HepG2 (cell line): ENCODE measurements around the gene ITGB7. TPM values are rescaled to one million over a fixed set of nuclear protein-coding genes. Genes with fewer than 3 reads are reported as not detected.

Experiments used
- CBX1 ChIP-seq: IDR thresholded peaks from one replicate; pipeline ENCODE4 v1.6.1; 2016; ENCODE audit warnings: antibody characterized with exemption, low read depth
- CHD2 ChIP-seq: IDR thresholded peaks from 2 replicates; pipeline ENCODE4 v1.6.1; 2011; ENCODE audit warnings: low read depth, low read length, improper control_type of control experiment
- ELF3 ChIP-seq: IDR thresholded peaks from 2 replicates; pipeline ENCODE4 v1.6.1; 2016; ENCODE audit warnings: missing genetic modification reagents, missing compliant biosample characterization
- JARID2 ChIP-seq: sonication (generic); formaldehyde crosslinking; IDR thresholded peaks from 2 replicates; pipeline ENCODE4 v1.8.1; 2023; ENCODE audit warnings: missing genetic modification reagents, inconsistent platforms; ENCODE audit not compliant: insufficient replicate concordance
- MAFK ChIP-seq, 2 experiments: IDR thresholded peaks in 1 of 2; conservative IDR thresholded peaks in 1 of 2; 2 replicates each; pipeline ENCODE4 v1.6.1; 2011; ENCODE audit warnings: improper control_type of control experiment in 2 of 2, low read length in 2 of 2
- PAF1 ChIP-seq: IDR thresholded peaks from 2 replicates; pipeline ENCODE4 v1.6.1; 2016; ENCODE audit warnings: missing genetic modification reagents, missing compliant biosample characterization
- PRDM15 ChIP-seq: sonication (generic); formaldehyde crosslinking; IDR thresholded peaks from 2 replicates; pipeline ENCODE4 v1.4.0; 2020; ENCODE audit warnings: missing genetic modification reagents
- SIX4 ChIP-seq: sonication (generic); formaldehyde crosslinking; IDR thresholded peaks from 2 replicates; pipeline ENCODE4 v1.4.0; 2020; ENCODE audit warnings: missing genetic modification reagents
- SP2 ChIP-seq: sonication (generic); formaldehyde crosslinking; IDR thresholded peaks from 2 replicates; pipeline ENCODE4 v1.5.1; 2020; ENCODE audit warnings: mild to moderate bottlenecking, missing genetic modification reagents
- TAF15 ChIP-seq: fragments of 200-400 bp; formaldehyde crosslinking; IDR thresholded peaks from one replicate; pipeline ENCODE4 v1.6.1; 2018; ENCODE audit warnings: mild to moderate bottlenecking, low read depth, low read length; ENCODE audit not compliant: poor library complexity, severe bottlenecking
- XBP1 ChIP-seq: sonication (generic); formaldehyde crosslinking; IDR thresholded peaks from 2 replicates; pipeline ENCODE4 v1.5.0; 2020; ENCODE audit warnings: missing genetic modification reagents
- ZBTB21 ChIP-seq: sonication (generic); formaldehyde crosslinking; IDR thresholded peaks from 2 replicates; pipeline ENCODE4 v1.4.0; 2020; ENCODE audit warnings: missing genetic modification reagents
- ZNF235 ChIP-seq: sonication (generic); formaldehyde crosslinking; IDR thresholded peaks from 2 replicates; pipeline ENCODE4 v1.8.1; 2023; ENCODE audit warnings: mild to moderate bottlenecking, missing genetic modification reagents, borderline replicate concordance
- ZNF326 ChIP-seq: sonication (generic); formaldehyde crosslinking; IDR thresholded peaks from 2 replicates; pipeline ENCODE4 v1.4.0; 2020; ENCODE audit warnings: missing genetic modification reagents, borderline replicate concordance
- ZNF382 ChIP-seq: sonication (generic); formaldehyde crosslinking; IDR thresholded peaks from 2 replicates; pipeline ENCODE4 v1.5.0; 2020; ENCODE audit warnings: missing genetic modification reagents, mild to moderate bottlenecking, borderline replicate concordance
- ZNF484 ChIP-seq: sonication (generic); formaldehyde crosslinking; IDR thresholded peaks from 2 replicates; pipeline ENCODE4 v1.5.1; 2020; ENCODE audit warnings: mild to moderate bottlenecking, low read depth, missing genetic modification reagents, borderline replicate concordance
- ZNF558 ChIP-seq: sonication (generic); formaldehyde crosslinking; IDR thresholded peaks from 2 replicates; pipeline ENCODE4 v1.9.0; 2022; ENCODE audit warnings: mild to moderate bottlenecking, missing genetic modification reagents, borderline replicate concordance
- ZNF605 ChIP-seq: sonication (generic); formaldehyde crosslinking; IDR thresholded peaks from 2 replicates; pipeline ENCODE4 v1.8.0; 2022; ENCODE audit warnings: mild to moderate bottlenecking, missing genetic modification reagents
- ZNF749 ChIP-seq: sonication (generic); formaldehyde crosslinking; IDR thresholded peaks from 2 replicates; pipeline ENCODE4 v1.8.0; 2022; ENCODE audit warnings: mild to moderate bottlenecking, missing genetic modification reagents, moderate library complexity, borderline replicate concordance
- polyA plus RNA-seq, 8 experiments: library from polyadenylated mRNA; depleted of rRNA in 3 of 8; stranded (reverse) in 7 of 8; unstranded in 1 of 8; fragments of >200 nt; fragmentation: Illumina TruSeq in 4 of 8; extraction: Trizol in 4 of 8; gene quantifications; 2 replicates each; pipeline versions ENCODE4 v1.2.1 to v1.2.3, GENCODE V29; 2011 to 2016; ENCODE audit warnings: low read depth in 4 of 8, missing spikeins in 1 of 8, mixed read lengths in 1 of 8; ENCODE audit not compliant: insufficient read depth in 1 of 8
- total RNA-seq, 5 experiments: library from RNA; depleted of rRNA; stranded (reverse); fragments of >200 nt; fragmentation: Illumina TruSeq; extraction: Trizol; gene quantifications; 2 replicates each; pipeline ENCODE4 v1.2.3, GENCODE V29; 2016; ENCODE audit warnings: low read depth in 1 of 5
- TF ChIP-seq, protein P1 (sequence below): sonication (generic); formaldehyde crosslinking; IDR thresholded peaks from 2 replicates; pipeline ENCODE4 v1.4.0; 2020; ENCODE audit warnings: mild to moderate bottlenecking, missing genetic modification reagents
- TF ChIP-seq, protein P2 (sequence below): sonication (generic); formaldehyde crosslinking; IDR thresholded peaks from 2 replicates; pipeline ENCODE4 v1.5.1; 2020; ENCODE audit warnings: mild to moderate bottlenecking, missing genetic modification reagents, moderate library complexity
- TF ChIP-seq, protein P3 (sequence below): conservative IDR thresholded peaks from 2 replicates; pipeline ENCODE4 v1.6.1; 2018; ENCODE audit warnings: missing genetic modification reagents

The ITGB7 gene
- total and polyA plus RNA-seq, 2 of the 13 experiments (the other 11 are each of a cell fraction or from before 2014, with no cell fraction given) = 0.16 to 0.18 TPM

GRCh38 chr12:53174881-53175491 lies 32.1 kb downstream of the ITGB7 start (continued):
- TF ChIP-seq, protein P1, sequence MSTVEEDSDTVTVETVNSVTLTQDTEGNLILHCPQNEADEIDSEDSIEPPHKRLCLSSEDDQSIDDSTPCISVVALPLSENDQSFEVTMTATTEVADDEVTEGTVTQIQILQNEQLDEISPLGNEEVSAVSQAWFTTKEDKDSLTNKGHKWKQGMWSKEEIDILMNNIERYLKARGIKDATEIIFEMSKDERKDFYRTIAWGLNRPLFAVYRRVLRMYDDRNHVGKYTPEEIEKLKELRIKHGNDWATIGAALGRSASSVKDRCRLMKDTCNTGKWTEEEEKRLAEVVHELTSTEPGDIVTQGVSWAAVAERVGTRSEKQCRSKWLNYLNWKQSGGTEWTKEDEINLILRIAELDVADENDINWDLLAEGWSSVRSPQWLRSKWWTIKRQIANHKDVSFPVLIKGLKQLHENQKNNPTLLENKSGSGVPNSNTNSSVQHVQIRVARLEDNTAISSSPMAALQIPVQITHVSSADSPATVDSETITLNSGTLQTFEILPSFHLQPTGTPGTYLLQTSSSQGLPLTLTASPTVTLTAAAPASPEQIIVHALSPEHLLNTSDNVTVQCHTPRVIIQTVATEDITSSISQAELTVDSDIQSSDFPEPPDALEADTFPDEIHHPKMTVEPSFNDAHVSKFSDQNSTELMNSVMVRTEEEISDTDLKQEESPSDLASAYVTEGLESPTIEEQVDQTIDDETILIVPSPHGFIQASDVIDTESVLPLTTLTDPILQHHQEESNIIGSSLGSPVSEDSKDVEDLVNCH = no peak
- no peak for TF ChIP-seq ZNF558 (CRISPR knock-in tag)
- no peak for TF ChIP-seq TAF15
- TF ChIP-seq ZNF484 (CRISPR knock-in tag) = no peak
- no peak for TF ChIP-seq ZNF235
- TF ChIP-seq, protein P2, sequence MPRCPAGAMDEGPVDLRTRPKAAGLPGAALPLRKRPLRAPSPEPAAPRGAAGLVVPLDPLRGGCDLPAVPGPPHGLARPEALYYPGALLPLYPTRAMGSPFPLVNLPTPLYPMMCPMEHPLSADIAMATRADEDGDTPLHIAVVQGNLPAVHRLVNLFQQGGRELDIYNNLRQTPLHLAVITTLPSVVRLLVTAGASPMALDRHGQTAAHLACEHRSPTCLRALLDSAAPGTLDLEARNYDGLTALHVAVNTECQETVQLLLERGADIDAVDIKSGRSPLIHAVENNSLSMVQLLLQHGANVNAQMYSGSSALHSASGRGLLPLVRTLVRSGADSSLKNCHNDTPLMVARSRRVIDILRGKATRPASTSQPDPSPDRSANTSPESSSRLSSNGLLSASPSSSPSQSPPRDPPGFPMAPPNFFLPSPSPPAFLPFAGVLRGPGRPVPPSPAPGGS (CRISPR knock-in tag) = no peak
- TF ChIP-seq ZBTB21 (CRISPR knock-in tag) = no peak
- TF ChIP-seq SIX4 = 0 out of 2 replicates have a peak, but pooled peaks have one; percentile 27
- TF ChIP-seq ZNF605 = peak; percentile 82; the same call in 1 of the 2 replicates
- no peak for TF ChIP-seq ZNF326 (CRISPR knock-in tag)
- TF ChIP-seq JARID2 (CRISPR knock-in tag) = no peak
- TF ChIP-seq SP2 (CRISPR knock-in tag) = no peak
- TF ChIP-seq PRDM15 (CRISPR knock-in tag) = no peak; the same call in 1 of the 2 replicates
- TF ChIP-seq ELF3 (CRISPR knock-in tag) = peak; percentile 50
- no peak for TF ChIP-seq ZNF382 (CRISPR knock-in tag)
- TF ChIP-seq XBP1 = no peak
- TF ChIP-seq, protein P3, sequence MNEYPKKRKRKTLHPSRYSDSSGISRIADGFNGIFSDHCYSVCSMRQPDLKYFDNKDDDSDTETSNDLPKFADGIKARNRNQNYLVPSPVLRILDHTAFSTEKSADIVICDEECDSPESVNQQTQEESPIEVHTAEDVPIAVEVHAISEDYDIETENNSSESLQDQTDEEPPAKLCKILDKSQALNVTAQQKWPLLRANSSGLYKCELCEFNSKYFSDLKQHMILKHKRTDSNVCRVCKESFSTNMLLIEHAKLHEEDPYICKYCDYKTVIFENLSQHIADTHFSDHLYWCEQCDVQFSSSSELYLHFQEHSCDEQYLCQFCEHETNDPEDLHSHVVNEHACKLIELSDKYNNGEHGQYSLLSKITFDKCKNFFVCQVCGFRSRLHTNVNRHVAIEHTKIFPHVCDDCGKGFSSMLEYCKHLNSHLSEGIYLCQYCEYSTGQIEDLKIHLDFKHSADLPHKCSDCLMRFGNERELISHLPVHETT (CRISPR knock-in tag) = no peak
- no peak for TF ChIP-seq MAFK (conservative IDR thresholded peaks at IDR 0.05 in 1 of 2, IDR thresholded peaks at IDR 0.05 in 1 of 2; ENCODE audit: low read length in 2 of 2)
- TF ChIP-seq PAF1 = no peak
- no peak for TF ChIP-seq ZNF749 (CRISPR knock-in tag)
- no peak for TF ChIP-seq CBX1
- TF ChIP-seq CHD2 = no peak
